Measurements from ENCODE around the gene RNF103.

DNA sequence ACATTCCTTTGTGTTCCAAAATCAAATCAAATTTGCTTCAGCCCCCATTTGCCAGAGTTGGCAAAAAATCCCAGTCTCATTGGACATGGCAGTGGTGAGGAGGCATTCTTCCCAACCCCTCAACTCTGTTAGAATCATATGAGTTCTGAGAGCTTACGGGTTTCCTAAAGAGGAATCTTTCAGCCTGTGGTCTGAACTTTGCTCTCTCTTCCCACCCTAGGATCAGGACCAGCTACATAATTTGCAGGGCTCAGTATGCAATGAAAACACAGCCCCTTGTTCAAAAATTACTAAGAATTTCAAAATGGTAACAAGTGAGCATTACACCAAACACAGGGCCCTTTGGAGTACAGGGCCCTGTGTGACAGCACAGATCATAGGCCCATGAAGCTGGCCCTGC, 49.3 kb upstream of the RNF103 start:
- TF ChIP-seq, protein P1, sequence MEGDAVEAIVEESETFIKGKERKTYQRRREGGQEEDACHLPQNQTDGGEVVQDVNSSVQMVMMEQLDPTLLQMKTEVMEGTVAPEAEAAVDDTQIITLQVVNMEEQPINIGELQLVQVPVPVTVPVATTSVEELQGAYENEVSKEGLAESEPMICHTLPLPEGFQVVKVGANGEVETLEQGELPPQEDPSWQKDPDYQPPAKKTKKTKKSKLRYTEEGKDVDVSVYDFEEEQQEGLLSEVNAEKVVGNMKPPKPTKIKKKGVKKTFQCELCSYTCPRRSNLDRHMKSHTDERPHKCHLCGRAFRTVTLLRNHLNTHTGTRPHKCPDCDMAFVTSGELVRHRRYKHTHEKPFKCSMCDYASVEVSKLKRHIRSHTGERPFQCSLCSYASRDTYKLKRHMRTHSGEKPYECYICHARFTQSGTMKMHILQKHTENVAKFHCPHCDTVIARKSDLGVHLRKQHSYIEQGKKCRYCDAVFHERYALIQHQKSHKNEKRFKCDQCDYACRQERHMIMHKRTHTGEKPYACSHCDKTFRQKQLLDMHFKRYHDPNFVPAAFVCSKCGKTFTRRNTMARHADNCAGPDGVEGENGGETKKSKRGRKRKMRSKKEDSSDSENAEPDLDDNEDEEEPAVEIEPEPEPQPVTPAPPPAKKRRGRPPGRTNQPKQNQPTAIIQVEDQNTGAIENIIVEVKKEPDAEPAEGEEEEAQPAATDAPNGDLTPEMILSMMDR (IDR thresholded peaks at IDR 0.05): no peak
- no peak for TF ChIP-seq POLR2A (IDR thresholded peaks at IDR 0.05)

All from testis (tissue), 2 donors.